Breast epithelium (tissue), 4 donors: Measurements from ENCODE around the gene SLC25A45. TPM values are rescaled to one million over a fixed set of nuclear protein-coding genes. Genes with fewer than 3 reads are reported as not detected.

Experiments used
- DNase-seq, 2 donors: peaks; one replicate each; pipeline ENCODE4 v3.0.0-alpha.2; 2019; ENCODE audit warnings: low spot score in 2 of 2
- H3K27ac ChIP-seq, 2 donors: fragments of 200-600 bp; sonication (generic) in 1 of 2; one replicate each; pipeline ENCODE4 v1.5.1; 2016 to 2019; ENCODE audit warnings: mild to moderate bottlenecking in 1 of 2
- H3K27me3 ChIP-seq, 2 donors: fragments of 200-600 bp; sonication (generic) in 1 of 2; one replicate each; pipeline versions ENCODE4 v1.5.1 to v1.6.0; 2017 to 2019; ENCODE audit warnings: control low read depth in 1 of 2, mild to moderate bottlenecking in 1 of 2
- H3K36me3 ChIP-seq: fragments of 200-600 bp; one replicate; pipeline ENCODE4 v1.5.1; 2019
- H3K4me1 ChIP-seq, 2 donors: fragments of 200-600 bp; sonication (generic); one replicate each; pipeline ENCODE4 v1.5.1; 2016 to 2019; ENCODE audit warnings: control low read depth in 1 of 2
- H3K4me3 ChIP-seq, 3 donors: fragments of 200-600 bp; sonication (generic); 1 replicate in 2 of 3; 2 replicates in 1 of 3; pipeline ENCODE4 v1.5.1; 2016 to 2019; ENCODE audit warnings: mild to moderate bottlenecking in 3 of 3, moderate library complexity in 2 of 3
- H3K9me3 ChIP-seq, 2 donors: fragments of 200-600 bp; sonication (generic) in 1 of 2; one replicate each; pipeline ENCODE4 v1.5.1; 2016 to 2019; ENCODE audit warnings: control low read depth in 1 of 2
- POLR2A ChIP-seq: fragments of 450-650 bp; IDR thresholded peaks from one replicate; pipeline ENCODE4 v1.6.1; 2016; ENCODE audit warnings: antibody characterized with exemption, mild to moderate bottlenecking, moderate library complexity
- POLR2AphosphoS5 ChIP-seq, 3 donors: sonication (generic); formaldehyde crosslinking; IDR thresholded peaks; one replicate each; pipeline ENCODE4 v1.6.1; 2017; ENCODE audit warnings: antibody characterized with exemption in 3 of 3
- intact Hi-C: fragments of 100-400 bp; cut with DNase I; formaldehyde crosslinking; loops from one replicate; pipeline ENCODE4 v1.15.1; 2023; ENCODE audit warnings: low total_unique reads
- total RNA-seq, 3 donors: library from RNA; depleted of rRNA; stranded (reverse); fragments of >200 nt; gene quantifications; one replicate each; pipeline ENCODE4 v1.1.0, GENCODE V29; 2016
- TF ChIP-seq, protein P1 (sequence below), 3 donors: fragments of 450-650 bp; IDR thresholded peaks; one replicate each; pipeline ENCODE4 v1.5.1; 2016 to 2017; ENCODE audit warnings: antibody characterized with exemption in 3 of 3, mild to moderate bottlenecking in 3 of 3, moderate library complexity in 3 of 3

SLC25A45 gene
- total RNA-seq, 3 donors from 2014 or later: 5.4 to 9.1 (median 6.6) TPM

DNA sequence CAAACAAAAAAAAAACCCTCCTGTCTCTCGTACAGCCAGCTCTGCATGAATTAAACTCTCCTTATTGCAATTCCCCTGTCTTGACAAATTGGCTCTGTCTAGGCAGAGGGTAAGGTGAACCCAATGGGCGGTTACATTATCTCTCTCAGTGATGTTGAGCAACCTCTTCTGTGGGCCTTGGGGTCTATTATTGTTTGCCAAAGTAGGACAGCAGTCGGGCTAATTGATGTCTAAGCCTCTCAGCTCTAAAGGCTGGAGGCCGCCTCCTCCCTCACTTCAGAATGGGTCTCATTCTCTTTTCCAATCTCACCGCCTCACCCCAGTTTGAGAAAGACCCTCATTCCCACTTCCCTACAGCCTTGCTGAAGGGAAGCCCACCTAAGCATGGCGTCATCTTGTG, 1.3 kb upstream of the SLC25A45 start:
- intact Hi-C loops: loop anchor here (5.0 to 10.0 kb wide), 2 partner anchors 34 to 131 kb away; no protein-coding TSS in a partner anchor
- no peaks in the 10 kb centered on the region for H3K36me3 ChIP-seq
- no peaks in the 10 kb centered on the region for H3K9me3 ChIP-seq
- no peak overlapping the region for H3K4me3 ChIP-seq
- TF ChIP-seq, protein P1, sequence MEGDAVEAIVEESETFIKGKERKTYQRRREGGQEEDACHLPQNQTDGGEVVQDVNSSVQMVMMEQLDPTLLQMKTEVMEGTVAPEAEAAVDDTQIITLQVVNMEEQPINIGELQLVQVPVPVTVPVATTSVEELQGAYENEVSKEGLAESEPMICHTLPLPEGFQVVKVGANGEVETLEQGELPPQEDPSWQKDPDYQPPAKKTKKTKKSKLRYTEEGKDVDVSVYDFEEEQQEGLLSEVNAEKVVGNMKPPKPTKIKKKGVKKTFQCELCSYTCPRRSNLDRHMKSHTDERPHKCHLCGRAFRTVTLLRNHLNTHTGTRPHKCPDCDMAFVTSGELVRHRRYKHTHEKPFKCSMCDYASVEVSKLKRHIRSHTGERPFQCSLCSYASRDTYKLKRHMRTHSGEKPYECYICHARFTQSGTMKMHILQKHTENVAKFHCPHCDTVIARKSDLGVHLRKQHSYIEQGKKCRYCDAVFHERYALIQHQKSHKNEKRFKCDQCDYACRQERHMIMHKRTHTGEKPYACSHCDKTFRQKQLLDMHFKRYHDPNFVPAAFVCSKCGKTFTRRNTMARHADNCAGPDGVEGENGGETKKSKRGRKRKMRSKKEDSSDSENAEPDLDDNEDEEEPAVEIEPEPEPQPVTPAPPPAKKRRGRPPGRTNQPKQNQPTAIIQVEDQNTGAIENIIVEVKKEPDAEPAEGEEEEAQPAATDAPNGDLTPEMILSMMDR (IDR thresholded peaks at IDR 0.05): no peak
- TF ChIP-seq POLR2A (no peak), POLR2AphosphoS5 (IDR thresholded peaks at IDR 0.05) (no peak)
- H3K27me3 ChIP-seq: no peaks in the 10 kb centered on the region
- peak overlapping the region; percentile 98 to 99 for H3K27ac ChIP-seq
- DNase-seq: no peak
- H3K4me1 ChIP-seq: peaks cover 0 to 35% of the 10 kb centered on the region in 2 donors

DNA sequence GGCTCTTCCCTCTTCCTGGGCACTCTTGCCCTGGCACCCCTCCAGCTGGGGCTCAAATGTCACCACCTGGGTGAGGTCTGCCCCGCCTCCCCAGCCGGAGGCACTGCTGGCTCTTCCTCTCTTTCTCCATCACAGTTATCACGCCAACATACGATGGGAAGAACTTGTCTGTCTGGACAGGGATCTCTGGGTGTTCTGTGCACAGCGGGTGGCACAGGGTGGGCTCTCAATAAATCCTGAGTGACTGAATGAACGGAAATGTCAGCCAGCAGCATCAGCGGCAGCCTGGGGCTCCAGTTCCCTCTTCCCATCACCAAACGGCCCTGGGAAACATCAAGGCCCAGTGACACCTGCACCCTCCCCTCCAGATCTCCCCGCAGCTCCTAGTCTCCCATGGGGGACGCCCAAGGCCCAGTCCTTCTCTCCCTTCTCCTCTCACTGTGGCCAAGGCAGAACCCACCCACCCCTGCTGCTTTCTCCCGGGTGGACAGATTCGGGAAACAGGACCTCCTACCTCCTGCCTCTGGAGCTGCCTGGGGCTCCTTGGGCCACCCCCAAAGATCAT, 440 bp upstream of the SLC25A45 start:
- DNase-seq: peak; percentile 94 to 96
- no peaks in the 10 kb centered on the region for H3K36me3 ChIP-seq
- peaks cover 0 to 26% of the 10 kb centered on the region in 2 donors for H3K4me1 ChIP-seq
- H3K27ac ChIP-seq: peak overlapping the region; percentile 98 to 99
- no peak for TF ChIP-seq POLR2A
- TF ChIP-seq, protein P1 (IDR thresholded peaks at IDR 0.05): no peak
- TF ChIP-seq POLR2AphosphoS5 (IDR thresholded peaks at IDR 0.05): no peak
- peak overlapping the region; percentile 42 to 68 (median 53) for H3K4me3 ChIP-seq
- no peaks in the 10 kb centered on the region for H3K9me3 ChIP-seq
- intact Hi-C loops: loop anchor here (5.0 to 10.0 kb wide), 2 partner anchors 34 to 132 kb away; no protein-coding TSS in a partner anchor
- no peaks in the 10 kb centered on the region for H3K27me3 ChIP-seq

DNA sequence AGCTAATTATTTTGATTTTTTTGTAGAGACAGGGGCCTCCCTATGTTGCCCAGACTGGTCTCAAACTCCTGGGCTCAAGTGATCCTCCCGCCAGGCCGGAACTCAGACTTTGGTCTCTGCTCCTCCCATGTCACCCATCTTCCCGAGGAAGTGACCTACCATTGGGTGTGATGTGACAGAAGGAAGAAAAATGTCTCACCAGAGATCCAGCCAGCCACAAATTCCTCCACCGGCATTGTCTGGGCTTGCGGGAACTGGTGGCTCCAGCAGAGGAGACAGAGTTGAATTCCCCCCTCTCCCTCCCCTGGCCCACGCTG, 772 bp downstream of the SLC25A45 start:
- intact Hi-C loops: loop anchor here (5.0 to 10.0 kb wide), 2 partner anchors 36 to 133 kb away; no protein-coding TSS in a partner anchor
- no peaks in the 10 kb centered on the region for H3K27me3 ChIP-seq
- no peaks in the 10 kb centered on the region for H3K9me3 ChIP-seq
- TF ChIP-seq, protein P1 (IDR thresholded peaks at IDR 0.05): no peak
- TF ChIP-seq POLR2A (no peak), POLR2AphosphoS5 (IDR thresholded peaks at IDR 0.05) (no peak)
- H3K4me1 ChIP-seq: peaks cover 0 to 18% of the 10 kb centered on the region in 2 donors
- peak overlapping the region; percentile 42 to 68 (median 53) for H3K4me3 ChIP-seq
- DNase-seq: peak in 1 of 2 donors; percentile 86
- no peaks in the 10 kb centered on the region for H3K36me3 ChIP-seq
- H3K27ac ChIP-seq: peak overlapping the region; percentile 98 to 99

DNA sequence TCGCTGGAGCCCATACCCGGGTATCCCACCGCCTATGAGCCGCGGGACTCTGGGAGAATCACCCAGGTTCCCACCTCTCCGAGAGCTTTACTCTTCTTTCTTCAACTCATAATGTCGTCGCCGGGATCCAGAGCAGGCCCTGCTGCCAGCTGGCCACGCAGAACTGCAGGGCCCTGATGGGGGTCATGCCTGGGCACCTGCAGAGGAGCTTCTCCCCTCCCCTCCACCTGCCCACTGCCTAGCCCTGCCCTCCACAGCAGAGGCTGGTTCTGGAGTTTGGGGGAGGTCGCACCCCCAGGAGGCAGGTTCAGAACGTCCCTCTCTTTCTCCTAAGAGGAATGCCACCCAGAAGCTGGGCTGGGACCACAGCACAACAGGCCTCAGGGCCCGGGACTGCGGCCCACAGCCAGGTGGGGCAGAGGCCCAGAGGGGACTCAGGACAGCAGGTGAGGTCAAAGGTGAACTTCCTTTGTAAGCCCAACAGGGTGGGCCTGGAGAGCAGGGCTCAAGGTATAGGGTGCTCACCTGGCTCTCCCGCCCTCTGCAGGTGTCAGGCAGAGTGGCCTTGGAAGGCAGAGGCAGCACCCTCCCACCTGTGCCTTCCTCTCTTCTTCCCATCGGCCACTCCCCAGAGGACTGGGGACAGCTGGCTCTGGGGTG, 1.9 kb downstream of the SLC25A45 start:
- intact Hi-C loops: loop anchor here (5.0 to 10.0 kb wide), 2 partner anchors 37 to 134 kb away; no protein-coding TSS in a partner anchor
- Histone ChIP-seq H3K4me1 (peaks cover 0 to 18% of the 10 kb centered on the region in 2 donors), H3K27me3 (no peaks in the 10 kb centered on the region), H3K27ac (peak overlapping the region; percentile 98 to 99), H3K36me3 (no peaks in the 10 kb centered on the region), H3K9me3 (no peaks in the 10 kb centered on the region), H3K4me3 (no peak overlapping the region)
- no peak for DNase-seq
- TF ChIP-seq, protein P1 (IDR thresholded peaks at IDR 0.05): no peak
- no peak for TF ChIP-seq POLR2A
- TF ChIP-seq POLR2AphosphoS5 (IDR thresholded peaks at IDR 0.05): no peak
